HepG2 (cell line): ENCODE data around the gene TP73. TPM values are rescaled to one million over a fixed set of nuclear protein-coding genes. Genes with fewer than 3 reads are reported as not detected.

Experiments
- AGO2 ChIP-seq: fragments of 200-400 bp; formaldehyde crosslinking; optimal IDR thresholded peaks from 2 replicates; pipeline ENCODE3; 2017; ENCODE audit warnings: mild to moderate bottlenecking, low read depth, low read length, moderate library complexity
- EED ChIP-seq: sonication (generic); formaldehyde crosslinking; IDR thresholded peaks from 2 replicates; pipeline ENCODE4 v1.5.0; 2020; ENCODE audit warnings: mild to moderate bottlenecking, missing genetic modification reagents
- FOXA3 ChIP-seq: IDR thresholded peaks from 2 replicates; pipeline ENCODE4 v1.6.1; 2016; ENCODE audit warnings: missing genetic modification reagents, missing compliant biosample characterization
- MAF1 ChIP-seq: sonication (generic); formaldehyde crosslinking; IDR thresholded peaks from 2 replicates; pipeline ENCODE4 v1.5.0; 2020; ENCODE audit warnings: missing genetic modification reagents, borderline replicate concordance
- NFE2L1 ChIP-seq: sonication (generic); formaldehyde crosslinking; IDR thresholded peaks from 2 replicates; pipeline ENCODE4 v1.4.0; 2020; ENCODE audit warnings: missing genetic modification reagents, mild to moderate bottlenecking, borderline replicate concordance
- NRL ChIP-seq: sonication (generic); formaldehyde crosslinking; IDR thresholded peaks from 2 replicates; pipeline ENCODE4 v1.5.0; 2020; ENCODE audit warnings: missing genetic modification reagents, mild to moderate bottlenecking, moderate library complexity, borderline replicate concordance
- ZNF30 ChIP-seq: sonication (generic); formaldehyde crosslinking; IDR thresholded peaks from 2 replicates; pipeline ENCODE4 v1.5.0; 2020; ENCODE audit warnings: mild to moderate bottlenecking, missing genetic modification reagents
- ZNF326 ChIP-seq: sonication (generic); formaldehyde crosslinking; IDR thresholded peaks from 2 replicates; pipeline ENCODE4 v1.4.0; 2020; ENCODE audit warnings: missing genetic modification reagents, borderline replicate concordance
- ZNF33B ChIP-seq: sonication (generic); formaldehyde crosslinking; IDR thresholded peaks from 2 replicates; pipeline ENCODE4 v1.5.1; 2020; ENCODE audit warnings: mild to moderate bottlenecking, missing genetic modification reagents
- ZNF629 ChIP-seq: sonication (generic); formaldehyde crosslinking; conservative IDR thresholded peaks from 2 replicates; pipeline ENCODE4 v1.5.0; 2020; ENCODE audit warnings: missing genetic modification reagents
- ZNF780A ChIP-seq: sonication (generic); formaldehyde crosslinking; IDR thresholded peaks from 2 replicates; pipeline ENCODE4 v1.8.0; 2022; ENCODE audit warnings: mild to moderate bottlenecking, missing genetic modification reagents, moderate library complexity
- polyA plus RNA-seq, 8 experiments: library from polyadenylated mRNA; depleted of rRNA in 3 of 8; stranded (reverse) in 7 of 8; unstranded in 1 of 8; fragments of >200 nt; fragmentation: Illumina TruSeq in 4 of 8; extraction: Trizol in 4 of 8; gene quantifications; 2 replicates each; pipeline versions ENCODE4 v1.2.1 to v1.2.3, GENCODE V29; 2011 to 2016; ENCODE audit warnings: low read depth in 4 of 8, missing spikeins in 1 of 8, mixed read lengths in 1 of 8; ENCODE audit not compliant: insufficient read depth in 1 of 8
- total RNA-seq, 5 experiments: library from RNA; depleted of rRNA; stranded (reverse); fragments of >200 nt; fragmentation: Illumina TruSeq; extraction: Trizol; gene quantifications; 2 replicates each; pipeline ENCODE4 v1.2.3, GENCODE V29; 2016; ENCODE audit warnings: low read depth in 1 of 5
- TF ChIP-seq, protein P1 (sequence below): sonication (generic); formaldehyde crosslinking; IDR thresholded peaks from 2 replicates; pipeline ENCODE4 v1.9.0; 2021; ENCODE audit warnings: missing genetic modification reagents, borderline replicate concordance
- TF ChIP-seq, protein P2 (sequence below): sonication (generic); formaldehyde crosslinking; IDR thresholded peaks from 2 replicates; pipeline ENCODE4 v1.4.0; 2020; ENCODE audit warnings: mild to moderate bottlenecking, missing genetic modification reagents
- TF ChIP-seq, protein P3 (sequence below): sonication (generic); formaldehyde crosslinking; IDR thresholded peaks from 2 replicates; pipeline ENCODE4 v1.9.0; 2021; ENCODE audit warnings: missing genetic modification reagents, mild to moderate bottlenecking, borderline replicate concordance
- TF ChIP-seq, protein P4 (sequence below): sonication (generic); formaldehyde crosslinking; IDR thresholded peaks from 2 replicates; pipeline ENCODE4 v1.8.1; 2022; ENCODE audit warnings: mild to moderate bottlenecking, missing genetic modification reagents
- TF ChIP-seq, protein P5 (sequence below): sonication (generic); formaldehyde crosslinking; IDR thresholded peaks from 2 replicates; pipeline ENCODE4 v1.4.0; 2020; ENCODE audit warnings: missing genetic modification reagents
- TF ChIP-seq, protein P6 (sequence below): sonication (generic); formaldehyde crosslinking; IDR thresholded peaks from 2 replicates; pipeline ENCODE4 v1.4.0; 2020; ENCODE audit warnings: missing genetic modification reagents; ENCODE audit errors: not compliant biosample characterization
- TF ChIP-seq, protein P7 (sequence below): sonication (generic); formaldehyde crosslinking; IDR thresholded peaks from 2 replicates; pipeline ENCODE4 v1.8.0; 2022; ENCODE audit warnings: missing genetic modification reagents, low read depth, mild to moderate bottlenecking, borderline replicate concordance

Gene TP73
- total and polyA plus RNA-seq, 2 of the 13 experiments (the other 11 are each of a cell fraction or from before 2014, with no cell fraction given) = 0.49 to 1.1 TPM

DNA sequence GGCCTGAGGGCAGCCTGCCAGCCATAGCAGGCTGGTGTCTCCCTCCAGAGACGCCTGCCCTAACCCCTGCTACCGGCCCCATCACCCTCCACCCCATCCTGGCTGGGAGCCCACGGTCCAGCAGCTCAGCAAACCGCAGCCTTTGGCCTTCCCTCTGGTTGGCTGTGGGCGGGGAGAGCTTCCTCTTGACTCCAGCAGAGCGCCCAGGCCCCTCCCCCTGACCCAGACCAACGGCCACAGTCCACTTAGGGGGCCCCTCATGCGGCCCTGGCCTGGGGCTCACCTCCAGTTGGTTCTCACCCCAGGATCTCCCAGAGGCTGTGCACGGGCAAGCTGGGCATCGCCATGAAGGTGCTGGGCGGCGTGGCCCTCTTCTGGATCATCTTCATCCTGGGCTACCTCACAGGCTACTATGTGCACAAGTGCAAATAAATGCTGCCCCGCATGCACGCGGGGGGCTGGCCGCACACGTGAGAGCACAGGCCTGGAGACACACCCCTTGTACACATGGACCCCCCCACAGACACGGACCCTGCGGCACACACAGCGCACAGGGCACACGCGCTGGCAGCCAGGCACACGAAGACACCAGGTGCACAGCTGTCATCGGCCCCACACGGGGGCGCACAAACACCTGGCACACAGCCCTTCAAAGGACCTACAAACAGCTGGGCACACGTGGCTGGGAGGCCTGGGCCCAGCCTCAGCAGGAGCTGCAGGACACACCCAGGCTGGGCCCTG is 123.3 kb downstream of the TP73 start (continued):
- TF ChIP-seq, protein P1, sequence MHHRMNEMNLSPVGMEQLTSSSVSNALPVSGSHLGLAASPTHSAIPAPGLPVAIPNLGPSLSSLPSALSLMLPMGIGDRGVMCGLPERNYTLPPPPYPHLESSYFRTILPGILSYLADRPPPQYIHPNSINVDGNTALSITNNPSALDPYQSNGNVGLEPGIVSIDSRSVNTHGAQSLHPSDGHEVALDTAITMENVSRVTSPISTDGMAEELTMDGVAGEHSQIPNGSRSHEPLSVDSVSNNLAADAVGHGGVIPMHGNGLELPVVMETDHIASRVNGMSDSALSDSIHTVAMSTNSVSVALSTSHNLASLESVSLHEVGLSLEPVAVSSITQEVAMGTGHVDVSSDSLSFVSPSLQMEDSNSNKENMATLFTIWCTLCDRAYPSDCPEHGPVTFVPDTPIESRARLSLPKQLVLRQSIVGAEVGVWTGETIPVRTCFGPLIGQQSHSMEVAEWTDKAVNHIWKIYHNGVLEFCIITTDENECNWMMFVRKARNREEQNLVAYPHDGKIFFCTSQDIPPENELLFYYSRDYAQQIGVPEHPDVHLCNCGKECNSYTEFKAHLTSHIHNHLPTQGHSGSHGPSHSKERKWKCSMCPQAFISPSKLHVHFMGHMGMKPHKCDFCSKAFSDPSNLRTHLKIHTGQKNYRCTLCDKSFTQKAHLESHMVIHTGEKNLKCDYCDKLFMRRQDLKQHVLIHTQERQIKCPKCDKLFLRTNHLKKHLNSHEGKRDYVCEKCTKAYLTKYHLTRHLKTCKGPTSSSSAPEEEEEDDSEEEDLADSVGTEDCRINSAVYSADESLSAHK (CRISPR knock-in tag) = no peak
- TF ChIP-seq NFE2L1 (CRISPR knock-in tag) (0 out of 2 replicates have a peak, but pooled peaks have one; percentile 47), MAF1 (CRISPR knock-in tag) (peak; percentile 77; the same call in 1 of the 2 replicates), ZNF30 (no peak), FOXA3 (0 out of 2 replicates have a peak, but pooled peaks have one; percentile 47), ZNF326 (peak; percentile 79; the same call in 1 of the 2 replicates), ZNF780A (CRISPR knock-in tag) (no peak), ZNF33B (CRISPR knock-in tag) (peak; percentile 33; the same call in 1 of the 2 replicates), AGO2 (peak; percentile 99), ZNF629 (peak; percentile 46; the same call in 1 of the 2 replicates), NRL (CRISPR knock-in tag) (peak; percentile 76; the same call in 1 of the 2 replicates), EED (CRISPR knock-in tag) (peak; percentile 64; the same call in 1 of the 2 replicates)
- TF ChIP-seq, protein P2, sequence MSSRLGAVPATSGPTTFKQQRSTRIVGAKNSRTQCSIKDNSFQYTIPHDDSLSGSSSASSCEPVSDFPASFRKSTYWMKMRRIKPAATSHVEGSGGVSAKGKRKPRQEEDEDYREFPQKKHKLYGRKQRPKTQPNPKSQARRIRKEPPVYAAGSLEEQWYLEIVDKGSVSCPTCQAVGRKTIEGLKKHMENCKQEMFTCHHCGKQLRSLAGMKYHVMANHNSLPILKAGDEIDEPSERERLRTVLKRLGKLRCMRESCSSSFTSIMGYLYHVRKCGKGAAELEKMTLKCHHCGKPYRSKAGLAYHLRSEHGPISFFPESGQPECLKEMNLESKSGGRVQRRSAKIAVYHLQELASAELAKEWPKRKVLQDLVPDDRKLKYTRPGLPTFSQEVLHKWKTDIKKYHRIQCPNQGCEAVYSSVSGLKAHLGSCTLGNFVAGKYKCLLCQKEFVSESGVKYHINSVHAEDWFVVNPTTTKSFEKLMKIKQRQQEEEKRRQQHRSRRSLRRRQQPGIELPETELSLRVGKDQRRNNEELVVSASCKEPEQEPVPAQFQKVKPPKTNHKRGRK (CRISPR knock-in tag) = 0 out of 2 replicates have a peak, but pooled peaks have one; percentile 48
- TF ChIP-seq, protein P3, sequence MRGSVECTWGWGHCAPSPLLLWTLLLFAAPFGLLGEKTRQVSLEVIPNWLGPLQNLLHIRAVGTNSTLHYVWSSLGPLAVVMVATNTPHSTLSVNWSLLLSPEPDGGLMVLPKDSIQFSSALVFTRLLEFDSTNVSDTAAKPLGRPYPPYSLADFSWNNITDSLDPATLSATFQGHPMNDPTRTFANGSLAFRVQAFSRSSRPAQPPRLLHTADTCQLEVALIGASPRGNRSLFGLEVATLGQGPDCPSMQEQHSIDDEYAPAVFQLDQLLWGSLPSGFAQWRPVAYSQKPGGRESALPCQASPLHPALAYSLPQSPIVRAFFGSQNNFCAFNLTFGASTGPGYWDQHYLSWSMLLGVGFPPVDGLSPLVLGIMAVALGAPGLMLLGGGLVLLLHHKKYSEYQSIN (CRISPR knock-in tag) = no peak
- TF ChIP-seq, protein P4, sequence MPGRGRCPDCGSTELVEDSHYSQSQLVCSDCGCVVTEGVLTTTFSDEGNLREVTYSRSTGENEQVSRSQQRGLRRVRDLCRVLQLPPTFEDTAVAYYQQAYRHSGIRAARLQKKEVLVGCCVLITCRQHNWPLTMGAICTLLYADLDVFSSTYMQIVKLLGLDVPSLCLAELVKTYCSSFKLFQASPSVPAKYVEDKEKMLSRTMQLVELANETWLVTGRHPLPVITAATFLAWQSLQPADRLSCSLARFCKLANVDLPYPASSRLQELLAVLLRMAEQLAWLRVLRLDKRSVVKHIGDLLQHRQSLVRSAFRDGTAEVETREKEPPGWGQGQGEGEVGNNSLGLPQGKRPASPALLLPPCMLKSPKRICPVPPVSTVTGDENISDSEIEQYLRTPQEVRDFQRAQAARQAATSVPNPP (CRISPR knock-in tag) = peak; percentile 95; the same call in 1 of the 2 replicates
- TF ChIP-seq, protein P5, sequence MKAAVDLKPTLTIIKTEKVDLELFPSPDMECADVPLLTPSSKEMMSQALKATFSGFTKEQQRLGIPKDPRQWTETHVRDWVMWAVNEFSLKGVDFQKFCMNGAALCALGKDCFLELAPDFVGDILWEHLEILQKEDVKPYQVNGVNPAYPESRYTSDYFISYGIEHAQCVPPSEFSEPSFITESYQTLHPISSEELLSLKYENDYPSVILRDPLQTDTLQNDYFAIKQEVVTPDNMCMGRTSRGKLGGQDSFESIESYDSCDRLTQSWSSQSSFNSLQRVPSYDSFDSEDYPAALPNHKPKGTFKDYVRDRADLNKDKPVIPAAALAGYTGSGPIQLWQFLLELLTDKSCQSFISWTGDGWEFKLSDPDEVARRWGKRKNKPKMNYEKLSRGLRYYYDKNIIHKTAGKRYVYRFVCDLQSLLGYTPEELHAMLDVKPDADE (CRISPR knock-in tag) = no peak
- TF ChIP-seq, protein P6, sequence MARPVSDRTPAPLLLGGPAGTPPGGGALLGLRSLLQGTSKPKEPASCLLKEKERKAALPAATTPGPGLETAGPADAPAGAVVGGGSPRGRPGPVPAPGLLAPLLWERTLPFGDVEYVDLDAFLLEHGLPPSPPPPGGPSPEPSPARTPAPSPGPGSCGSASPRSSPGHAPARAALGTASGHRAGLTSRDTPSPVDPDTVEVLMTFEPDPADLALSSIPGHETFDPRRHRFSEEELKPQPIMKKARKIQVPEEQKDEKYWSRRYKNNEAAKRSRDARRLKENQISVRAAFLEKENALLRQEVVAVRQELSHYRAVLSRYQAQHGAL (CRISPR knock-in tag) = peak; percentile 51
- TF ChIP-seq, protein P7, sequence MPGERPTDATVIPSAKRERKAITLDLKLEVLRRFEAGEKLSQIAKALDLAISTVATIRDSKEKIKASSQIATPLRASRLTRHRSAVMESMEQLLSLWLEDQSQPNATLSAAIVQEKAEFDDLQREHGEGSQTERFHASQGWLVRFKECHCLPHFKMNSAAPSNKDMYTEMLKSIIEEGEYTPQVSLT (CRISPR knock-in tag) = no peak
